H1 (cell line): ENCODE results near the gene PRKCZ. TPM values are rescaled to one million over a fixed set of nuclear protein-coding genes. Genes with fewer than 3 reads are reported as not detected.

Experiments
- ATF2 ChIP-seq: IDR thresholded peaks from 2 replicates; pipeline ENCODE4 v1.6.1; 2012; ENCODE audit warnings: low read length, inconsistent platforms
- ATF3 ChIP-seq: IDR thresholded peaks from 2 replicates; pipeline ENCODE4 v1.6.1; 2011; ENCODE audit warnings: low read depth, mild to moderate bottlenecking, low read length; ENCODE audit not compliant: insufficient read depth
- GABPA ChIP-seq: IDR thresholded peaks from 2 replicates; pipeline ENCODE4 v1.6.1; 2011; ENCODE audit warnings: mild to moderate bottlenecking, low read length, moderate library complexity, borderline replicate concordance; ENCODE audit not compliant: insufficient read depth
- POLR2A ChIP-seq, 2 experiments: IDR thresholded peaks; 1 replicate in 1 of 2; 2 replicates in 1 of 2; pipeline ENCODE4 v1.6.1; 2011; ENCODE audit warnings: low read depth in 2 of 2, low read length in 2 of 2, mild to moderate bottlenecking in 2 of 2; ENCODE audit errors: control extremely low read depth in 1 of 2
- RFX5 ChIP-seq: IDR thresholded peaks from 2 replicates; pipeline ENCODE4 v1.6.1; 2011; ENCODE audit warnings: low read depth, low read length, improper control_type of control experiment, borderline replicate concordance
- TCF12 ChIP-seq: IDR thresholded peaks from 2 replicates; pipeline ENCODE4 v1.6.1; 2011; ENCODE audit warnings: low read depth, mild to moderate bottlenecking, low read length
- polyA plus RNA-seq, 7 experiments: library from polyadenylated mRNA; depleted of rRNA in 3 of 7; stranded (reverse) in 5 of 7; unstranded in 2 of 7; fragments of >200 nt in 5 of 7; fragments of 200-250 nt in 2 of 7; gene quantifications; 1 replicate in 5 of 7; 2 replicates in 1 of 7; 4 replicates in 1 of 7; pipeline versions ENCODE4 v1.2.1 to v1.2.3, GENCODE V29; 2011 to 2013; ENCODE audit warnings: missing spikeins in 2 of 7, mixed read lengths in 2 of 7
- total RNA-seq: library from RNA; stranded (reverse); fragmentation: NEBNext Ultra II Directional; extraction: Animal tissue kit (Norgen Biotek cat#: 25700); gene quantifications from 2 replicates; pipeline ENCODE4 v1.2.1, GENCODE V29; 2021
- TF ChIP-seq, protein P1 (sequence below): fragments of 300-600 bp; sonication (generic); IDR thresholded peaks from 2 replicates; pipeline ENCODE4 v1.7.1; 2012; ENCODE audit warnings: low read length, moderate library complexity, mild to moderate bottlenecking, inconsistent platforms; ENCODE audit not compliant: insufficient replicate concordance

The PRKCZ gene
- total and polyA plus RNA-seq, 2 of the 8 experiments (the other 6 are each of a cell fraction or from before 2014, with no cell fraction given) = 37.4 to 45.1 TPM

GRCh38 chr1:2178875-2179274 is 128.7 kb downstream of the PRKCZ start (continued):
- TF ChIP-seq, protein P1, sequence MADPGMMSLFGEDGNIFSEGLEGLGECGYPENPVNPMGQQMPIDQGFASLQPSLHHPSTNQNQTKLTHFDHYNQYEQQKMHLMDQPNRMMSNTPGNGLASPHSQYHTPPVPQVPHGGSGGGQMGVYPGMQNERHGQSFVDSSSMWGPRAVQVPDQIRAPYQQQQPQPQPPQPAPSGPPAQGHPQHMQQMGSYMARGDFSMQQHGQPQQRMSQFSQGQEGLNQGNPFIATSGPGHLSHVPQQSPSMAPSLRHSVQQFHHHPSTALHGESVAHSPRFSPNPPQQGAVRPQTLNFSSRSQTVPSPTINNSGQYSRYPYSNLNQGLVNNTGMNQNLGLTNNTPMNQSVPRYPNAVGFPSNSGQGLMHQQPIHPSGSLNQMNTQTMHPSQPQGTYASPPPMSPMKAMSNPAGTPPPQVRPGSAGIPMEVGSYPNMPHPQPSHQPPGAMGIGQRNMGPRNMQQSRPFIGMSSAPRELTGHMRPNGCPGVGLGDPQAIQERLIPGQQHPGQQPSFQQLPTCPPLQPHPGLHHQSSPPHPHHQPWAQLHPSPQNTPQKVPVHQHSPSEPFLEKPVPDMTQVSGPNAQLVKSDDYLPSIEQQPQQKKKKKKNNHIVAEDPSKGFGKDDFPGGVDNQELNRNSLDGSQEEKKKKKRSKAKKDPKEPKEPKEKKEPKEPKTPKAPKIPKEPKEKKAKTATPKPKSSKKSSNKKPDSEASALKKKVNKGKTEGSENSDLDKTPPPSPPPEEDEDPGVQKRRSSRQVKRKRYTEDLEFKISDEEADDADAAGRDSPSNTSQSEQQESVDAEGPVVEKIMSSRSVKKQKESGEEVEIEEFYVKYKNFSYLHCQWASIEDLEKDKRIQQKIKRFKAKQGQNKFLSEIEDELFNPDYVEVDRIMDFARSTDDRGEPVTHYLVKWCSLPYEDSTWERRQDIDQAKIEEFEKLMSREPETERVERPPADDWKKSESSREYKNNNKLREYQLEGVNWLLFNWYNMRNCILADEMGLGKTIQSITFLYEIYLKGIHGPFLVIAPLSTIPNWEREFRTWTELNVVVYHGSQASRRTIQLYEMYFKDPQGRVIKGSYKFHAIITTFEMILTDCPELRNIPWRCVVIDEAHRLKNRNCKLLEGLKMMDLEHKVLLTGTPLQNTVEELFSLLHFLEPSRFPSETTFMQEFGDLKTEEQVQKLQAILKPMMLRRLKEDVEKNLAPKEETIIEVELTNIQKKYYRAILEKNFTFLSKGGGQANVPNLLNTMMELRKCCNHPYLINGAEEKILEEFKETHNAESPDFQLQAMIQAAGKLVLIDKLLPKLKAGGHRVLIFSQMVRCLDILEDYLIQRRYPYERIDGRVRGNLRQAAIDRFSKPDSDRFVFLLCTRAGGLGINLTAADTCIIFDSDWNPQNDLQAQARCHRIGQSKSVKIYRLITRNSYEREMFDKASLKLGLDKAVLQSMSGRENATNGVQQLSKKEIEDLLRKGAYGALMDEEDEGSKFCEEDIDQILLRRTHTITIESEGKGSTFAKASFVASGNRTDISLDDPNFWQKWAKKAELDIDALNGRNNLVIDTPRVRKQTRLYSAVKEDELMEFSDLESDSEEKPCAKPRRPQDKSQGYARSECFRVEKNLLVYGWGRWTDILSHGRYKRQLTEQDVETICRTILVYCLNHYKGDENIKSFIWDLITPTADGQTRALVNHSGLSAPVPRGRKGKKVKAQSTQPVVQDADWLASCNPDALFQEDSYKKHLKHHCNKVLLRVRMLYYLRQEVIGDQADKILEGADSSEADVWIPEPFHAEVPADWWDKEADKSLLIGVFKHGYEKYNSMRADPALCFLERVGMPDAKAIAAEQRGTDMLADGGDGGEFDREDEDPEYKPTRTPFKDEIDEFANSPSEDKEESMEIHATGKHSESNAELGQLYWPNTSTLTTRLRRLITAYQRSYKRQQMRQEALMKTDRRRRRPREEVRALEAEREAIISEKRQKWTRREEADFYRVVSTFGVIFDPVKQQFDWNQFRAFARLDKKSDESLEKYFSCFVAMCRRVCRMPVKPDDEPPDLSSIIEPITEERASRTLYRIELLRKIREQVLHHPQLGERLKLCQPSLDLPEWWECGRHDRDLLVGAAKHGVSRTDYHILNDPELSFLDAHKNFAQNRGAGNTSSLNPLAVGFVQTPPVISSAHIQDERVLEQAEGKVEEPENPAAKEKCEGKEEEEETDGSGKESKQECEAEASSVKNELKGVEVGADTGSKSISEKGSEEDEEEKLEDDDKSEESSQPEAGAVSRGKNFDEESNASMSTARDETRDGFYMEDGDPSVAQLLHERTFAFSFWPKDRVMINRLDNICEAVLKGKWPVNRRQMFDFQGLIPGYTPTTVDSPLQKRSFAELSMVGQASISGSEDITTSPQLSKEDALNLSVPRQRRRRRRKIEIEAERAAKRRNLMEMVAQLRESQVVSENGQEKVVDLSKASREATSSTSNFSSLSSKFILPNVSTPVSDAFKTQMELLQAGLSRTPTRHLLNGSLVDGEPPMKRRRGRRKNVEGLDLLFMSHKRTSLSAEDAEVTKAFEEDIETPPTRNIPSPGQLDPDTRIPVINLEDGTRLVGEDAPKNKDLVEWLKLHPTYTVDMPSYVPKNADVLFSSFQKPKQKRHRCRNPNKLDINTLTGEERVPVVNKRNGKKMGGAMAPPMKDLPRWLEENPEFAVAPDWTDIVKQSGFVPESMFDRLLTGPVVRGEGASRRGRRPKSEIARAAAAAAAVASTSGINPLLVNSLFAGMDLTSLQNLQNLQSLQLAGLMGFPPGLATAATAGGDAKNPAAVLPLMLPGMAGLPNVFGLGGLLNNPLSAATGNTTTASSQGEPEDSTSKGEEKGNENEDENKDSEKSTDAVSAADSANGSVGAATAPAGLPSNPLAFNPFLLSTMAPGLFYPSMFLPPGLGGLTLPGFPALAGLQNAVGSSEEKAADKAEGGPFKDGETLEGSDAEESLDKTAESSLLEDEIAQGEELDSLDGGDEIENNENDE = no peak
- TF ChIP-seq ATF2 (no peak), ATF3 (no peak), RFX5 (no peak), POLR2A (IDR thresholded peaks at IDR 0.05; ENCODE audit: control extremely low read depth in 1 of 2, low read depth in 2 of 2, low read length in 2 of 2) (no peak), TCF12 (no peak), GABPA (no peak)
- TF ChIP-seq, all 59 proteins: peak for 0
